ENCODE results near the gene KCNH5.

The KCNH5 gene

GRCh38 chr14:62682208-62682607 lies 363.1 kb downstream of the KCNH5 start:
- no CpG with 5 or more reads among the region's 7 CpGs for WGBS (ENCODE audit: extremely low coverage, insufficient coverage, insufficient read length)
- H2BK120ac ChIP-seq (ENCODE audit: insufficient read depth, low read length, poor library complexity) = no peak overlapping the region
- H4K8ac ChIP-seq (ENCODE audit: low read depth, low read length) = no peak overlapping the region

GRCh38 chr14:62674563-62675237 lies 370.6 kb downstream of the KCNH5 start:
- H3K4me1 ChIP-seq (ENCODE audit: control insufficient read depth in 1 of 2, insufficient read depth in 2 of 2, low read length in 2 of 2) = no peaks in the 10 kb centered on the region

More at GRCh38 chr14:62682208-62682607, 363.1 kb downstream of the KCNH5 start:
- no peak overlapping the region for H4K12ac ChIP-seq (ENCODE audit: low read depth, low read length)
- H2BK5ac ChIP-seq (ENCODE audit: low read depth, low read length, poor library complexity) = no peak overlapping the region
- no peak overlapping the region for H3K4me2 ChIP-seq (ENCODE audit: low read length)
- H3K36me3 ChIP-seq (ENCODE audit: control insufficient read depth in 1 of 2, insufficient read depth in 2 of 2, low read length in 2 of 2) = no peaks in the 10 kb centered on the region
- H4K91ac ChIP-seq (ENCODE audit: low read depth, low read length) = no peak overlapping the region
- no peak overlapping the region for H3K14ac ChIP-seq (ENCODE audit: low read length)
- DNase-seq = no peak
- H3K27me3 ChIP-seq (ENCODE audit: insufficient read depth, low read length) = no peaks in the 10 kb centered on the region
- no peaks in the 10 kb centered on the region for H3K79me1 ChIP-seq (ENCODE audit: low read length)
- H2AFZ ChIP-seq (ENCODE audit: insufficient read depth, low read length, poor library complexity) = no peak overlapping the region
- H3K9me3 ChIP-seq (ENCODE audit: insufficient read depth, low read depth, low read length) = no peaks in the 10 kb centered on the region
- no peaks in the 10 kb centered on the region for H3K4me1 ChIP-seq (ENCODE audit: control insufficient read depth in 1 of 2, insufficient read depth in 2 of 2, low read length in 2 of 2)
- no peak overlapping the region for H3K23ac ChIP-seq (ENCODE audit: low read length)
- H2BK12ac ChIP-seq (ENCODE audit: low read length) = no peak overlapping the region
- no peak overlapping the region for H3K4me3 ChIP-seq (ENCODE audit: low read depth, low read length)
- H3K9ac ChIP-seq (ENCODE audit: low read length) = no peak overlapping the region
- no peak overlapping the region for H3K27ac ChIP-seq (ENCODE audit: low read depth, low read length)
- H3K18ac ChIP-seq (ENCODE audit: low read length) = no peak overlapping the region
- no peaks in the 10 kb centered on the region for H3K79me2 ChIP-seq (ENCODE audit: control insufficient read depth, insufficient read depth, low read length, poor library complexity)
- H2AK5ac ChIP-seq (ENCODE audit: low read length) = no peak overlapping the region
- H3K4ac ChIP-seq (ENCODE audit: low read depth, low read length) = no peak overlapping the region

DNA sequence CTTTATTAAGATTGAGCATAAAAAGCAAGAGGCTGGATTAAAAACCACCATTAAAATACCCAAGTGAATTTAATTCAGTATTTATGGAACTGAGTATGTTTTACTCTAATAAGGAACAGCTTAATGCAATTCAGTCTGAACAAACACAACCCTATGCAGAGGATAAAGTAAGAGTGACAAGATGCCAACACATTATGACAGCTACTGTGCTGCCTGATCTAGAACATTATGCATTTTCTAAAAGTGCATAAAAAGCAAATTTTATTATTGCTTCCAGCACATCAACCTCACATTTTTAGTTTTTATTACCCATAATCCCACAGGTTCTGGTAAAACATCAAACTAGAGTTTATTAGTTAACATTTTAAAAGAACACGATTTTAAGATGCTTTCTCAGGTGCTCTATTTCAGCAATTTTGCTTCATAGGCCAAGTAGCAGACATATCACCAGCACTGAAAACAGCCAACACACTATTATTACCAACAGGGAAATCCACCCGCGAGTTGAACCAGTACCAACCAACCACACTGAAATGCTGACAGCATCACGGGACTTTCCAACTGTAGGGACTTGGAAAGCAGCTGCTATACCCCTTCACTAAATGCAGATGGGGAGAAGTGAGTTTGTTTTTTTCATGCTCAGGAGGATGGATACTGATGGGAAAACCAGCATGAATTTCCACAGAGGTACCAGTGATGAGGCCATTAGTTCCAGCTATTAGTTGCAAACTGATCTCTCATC lies 372.1 kb downstream of the KCNH5 start:
- Histone ChIP-seq H3K4me3 (ENCODE audit: low read depth, low read length) (no peak overlapping the region), H2AK5ac (ENCODE audit: low read length) (no peak overlapping the region), H2BK120ac (ENCODE audit: insufficient read depth, low read length, poor library complexity) (no peak overlapping the region), H3K23ac (ENCODE audit: low read length) (peak overlapping the region; percentile 47), H3K9me3 (ENCODE audit: insufficient read depth, low read depth, low read length) (no peaks in the 10 kb centered on the region), H2BK5ac (ENCODE audit: low read depth, low read length, poor library complexity) (no peak overlapping the region), H2BK12ac (ENCODE audit: low read length) (no peak overlapping the region), H3K4me2 (ENCODE audit: low read length) (no peak overlapping the region), H2AFZ (ENCODE audit: insufficient read depth, low read length, poor library complexity) (no peak overlapping the region), H3K9ac (ENCODE audit: low read length) (peak overlapping the region; percentile 49), H3K36me3 (ENCODE audit: control insufficient read depth in 1 of 2, insufficient read depth in 2 of 2, low read length in 2 of 2) (no peaks in the 10 kb centered on the region), H3K27me3 (ENCODE audit: insufficient read depth, low read length) (no peaks in the 10 kb centered on the region), H3K14ac (ENCODE audit: low read length) (no peak overlapping the region), H3K27ac (ENCODE audit: low read depth, low read length) (no peak overlapping the region), H3K79me2 (ENCODE audit: control insufficient read depth, insufficient read depth, low read length, poor library complexity) (no peaks in the 10 kb centered on the region), H4K12ac (ENCODE audit: low read depth, low read length) (no peak overlapping the region), H3K79me1 (ENCODE audit: low read length) (no peaks in the 10 kb centered on the region), H3K18ac (ENCODE audit: low read length) (no peak overlapping the region), H4K8ac (ENCODE audit: low read depth, low read length) (no peak overlapping the region), H3K4me1 (ENCODE audit: control insufficient read depth in 1 of 2, insufficient read depth in 2 of 2, low read length in 2 of 2) (no peaks in the 10 kb centered on the region), H3K4ac (ENCODE audit: low read depth, low read length) (no peak overlapping the region), H4K91ac (ENCODE audit: low read depth, low read length) (no peak overlapping the region)
- no peak for DNase-seq
- WGBS (ENCODE audit: extremely low coverage, insufficient coverage, insufficient read length) = no CpG with 5 or more reads among the region's 4 CpGs

More at GRCh38 chr14:62674563-62675237, 370.6 kb downstream of the KCNH5 start:
- WGBS (ENCODE audit: extremely low coverage, insufficient coverage, insufficient read length) = no CpG with 5 or more reads among the region's 4 CpGs
- Histone ChIP-seq H3K9ac (ENCODE audit: low read length) (no peak overlapping the region), H3K18ac (ENCODE audit: low read length) (no peak overlapping the region), H3K27ac (ENCODE audit: low read depth, low read length) (no peak overlapping the region), H4K91ac (ENCODE audit: low read depth, low read length) (no peak overlapping the region), H2AK5ac (ENCODE audit: low read length) (no peak overlapping the region), H3K9me3 (ENCODE audit: insufficient read depth, low read depth, low read length) (no peaks in the 10 kb centered on the region), H3K79me1 (ENCODE audit: low read length) (no peaks in the 10 kb centered on the region), H2BK12ac (ENCODE audit: low read length) (no peak overlapping the region), H3K14ac (ENCODE audit: low read length) (no peak overlapping the region), H4K8ac (ENCODE audit: low read depth, low read length) (no peak overlapping the region), H3K4me2 (ENCODE audit: low read length) (no peak overlapping the region), H3K36me3 (ENCODE audit: control insufficient read depth in 1 of 2, insufficient read depth in 2 of 2, low read length in 2 of 2) (no peaks in the 10 kb centered on the region), H3K23ac (ENCODE audit: low read length) (no peak overlapping the region), H4K12ac (ENCODE audit: low read depth, low read length) (no peak overlapping the region), H2BK120ac (ENCODE audit: insufficient read depth, low read length, poor library complexity) (no peak overlapping the region), H2AFZ (ENCODE audit: insufficient read depth, low read length, poor library complexity) (no peak overlapping the region), H2BK5ac (ENCODE audit: low read depth, low read length, poor library complexity) (no peak overlapping the region), H3K79me2 (ENCODE audit: control insufficient read depth, insufficient read depth, low read length, poor library complexity) (no peaks in the 10 kb centered on the region), H3K27me3 (ENCODE audit: insufficient read depth, low read length) (no peaks in the 10 kb centered on the region), H3K4ac (ENCODE audit: low read depth, low read length) (no peak overlapping the region), H3K4me3 (ENCODE audit: low read depth, low read length) (no peak overlapping the region)
- DNase-seq = peak in 1 of 2 donors; percentile 37

- H3K9me3 ChIP-seq (ENCODE audit: insufficient read depth, low read depth, low read length) = no peaks in the 10 kb centered on the region
- no peak overlapping the region for H3K4me2 ChIP-seq (ENCODE audit: low read length)
- no peak overlapping the region for H4K91ac ChIP-seq (ENCODE audit: low read depth, low read length)
- no peaks in the 10 kb centered on the region for H3K79me1 ChIP-seq (ENCODE audit: low read length)
- H3K27me3 ChIP-seq (ENCODE audit: insufficient read depth, low read length) = no peaks in the 10 kb centered on the region
- H2AFZ ChIP-seq (ENCODE audit: insufficient read depth, low read length, poor library complexity) = no peak overlapping the region
- H3K4me3 ChIP-seq (ENCODE audit: low read depth, low read length) = no peak overlapping the region
- no peaks in the 10 kb centered on the region for H3K79me2 ChIP-seq (ENCODE audit: control insufficient read depth, insufficient read depth, low read length, poor library complexity)
- no peak overlapping the region for H3K9ac ChIP-seq (ENCODE audit: low read length)
- no peak overlapping the region for H3K4ac ChIP-seq (ENCODE audit: low read depth, low read length)
- no peak overlapping the region for H4K12ac ChIP-seq (ENCODE audit: low read depth, low read length)
- no peak overlapping the region for H4K8ac ChIP-seq (ENCODE audit: low read depth, low read length)
- no peak overlapping the region for H2BK5ac ChIP-seq (ENCODE audit: low read depth, low read length, poor library complexity)
- no peak overlapping the region for H3K18ac ChIP-seq (ENCODE audit: low read length)
- H3K4me1 ChIP-seq (ENCODE audit: control insufficient read depth in 1 of 2, insufficient read depth in 2 of 2, low read length in 2 of 2) = no peaks in the 10 kb centered on the region
- no peak for DNase-seq
- H2AK5ac ChIP-seq (ENCODE audit: low read length) = no peak overlapping the region
- H3K23ac ChIP-seq (ENCODE audit: low read length) = no peak overlapping the region
- no peak overlapping the region for H2BK120ac ChIP-seq (ENCODE audit: insufficient read depth, low read length, poor library complexity)
- H3K27ac ChIP-seq (ENCODE audit: low read depth, low read length) = no peak overlapping the region
- H3K36me3 ChIP-seq (ENCODE audit: control insufficient read depth in 1 of 2, insufficient read depth in 2 of 2, low read length in 2 of 2) = no peaks in the 10 kb centered on the region
- WGBS (ENCODE audit: extremely low coverage, insufficient coverage, insufficient read length) = no CpG with 5 or more reads among the region's 2 CpGs
- no peak overlapping the region for H3K14ac ChIP-seq (ENCODE audit: low read length)
- H2BK12ac ChIP-seq (ENCODE audit: low read length) = no peak overlapping the region
These were observed 374.7 kb downstream of the KCNH5 start for GRCh38 chr14:62670526-62670925.
